ENCODE results near the gene DNAJC7.

Gene DNAJC7

GRCh38 chr17:42016941-42017865, at the start of gene DNAJC7:
Gene DNAJC7, minus strand, starts transcription at chr17:42017439. Its CDS starts 23 bp downstream, at chr17:42017416.
- FAIRE-seq = no peak

- FAIRE-seq = no peak
Observed at GRCh38 chr17:42065201-42065600, 48.0 kb upstream of the DNAJC7 start.

- no peak for FAIRE-seq
Observed at GRCh38 chr17:42062681-42063080, 45.4 kb upstream of the DNAJC7 start.

- no peak for FAIRE-seq
Observed at GRCh38 chr17:42061646-42062487, 44.6 kb upstream of the DNAJC7 start.

- FAIRE-seq = no peak
Observed at GRCh38 chr17:42060231-42060630, 43.0 kb upstream of the DNAJC7 start.

GRCh38 chr17:42059815-42060214, 42.6 kb upstream of the DNAJC7 start:
- FAIRE-seq = no peak

- no peak for FAIRE-seq
Observed at GRCh38 chr17:42058063-42058462, 40.8 kb upstream of the DNAJC7 start.

GRCh38 chr17:42056635-42057034, 39.4 kb upstream of the DNAJC7 start:
- no peak for FAIRE-seq

GRCh38 chr17:42055496-42055895, 38.3 kb upstream of the DNAJC7 start:
- FAIRE-seq = no peak

- FAIRE-seq = no peak
Observed at GRCh38 chr17:42055027-42055426, 37.8 kb upstream of the DNAJC7 start.

GRCh38 chr17:42053731-42054500, 36.7 kb upstream of the DNAJC7 start:
- FAIRE-seq = no peak

- FAIRE-seq = no peak
Observed at GRCh38 chr17:42052346-42052877, 35.2 kb upstream of the DNAJC7 start.

- no peak for FAIRE-seq
Observed at GRCh38 chr17:42051645-42052044, 34.4 kb upstream of the DNAJC7 start.

GRCh38 chr17:42051013-42051400, 33.8 kb upstream of the DNAJC7 start:
- no peak for FAIRE-seq

GRCh38 chr17:42050393-42051012, 33.3 kb upstream of the DNAJC7 start, which contains the start of gene C17orf113:
Gene C17orf113, minus strand, starts transcription at chr17:42050601. Its CDS starts 7,225 bp downstream, at chr17:42043376.
- FAIRE-seq = no peak

- no peak for FAIRE-seq
Observed at GRCh38 chr17:42049834-42050392, 32.7 kb upstream of the DNAJC7 start.

GRCh38 chr17:42047343-42047742, 30.1 kb upstream of the DNAJC7 start:
- FAIRE-seq = no peak

GRCh38 chr17:42045719-42046118, 28.5 kb upstream of the DNAJC7 start:
- no peak for FAIRE-seq

GRCh38 chr17:42042598-42043319, 25.5 kb upstream of the DNAJC7 start:
- no peak for FAIRE-seq

GRCh38 chr17:42041619-42042018, 24.4 kb upstream of the DNAJC7 start:
- FAIRE-seq = no peak

GRCh38 chr17:42040818-42041217, 23.6 kb upstream of the DNAJC7 start:
- no peak for FAIRE-seq

All from A204.1 (cell line).